ENCODE measurements around the gene SDK1. TPM values are rescaled to one million over a fixed set of nuclear protein-coding genes. Genes with fewer than 3 reads are reported as not detected.

The SDK1 gene
- total RNA-seq, 1 donor from 2014 or later, result 1.3 TPM

DNA sequence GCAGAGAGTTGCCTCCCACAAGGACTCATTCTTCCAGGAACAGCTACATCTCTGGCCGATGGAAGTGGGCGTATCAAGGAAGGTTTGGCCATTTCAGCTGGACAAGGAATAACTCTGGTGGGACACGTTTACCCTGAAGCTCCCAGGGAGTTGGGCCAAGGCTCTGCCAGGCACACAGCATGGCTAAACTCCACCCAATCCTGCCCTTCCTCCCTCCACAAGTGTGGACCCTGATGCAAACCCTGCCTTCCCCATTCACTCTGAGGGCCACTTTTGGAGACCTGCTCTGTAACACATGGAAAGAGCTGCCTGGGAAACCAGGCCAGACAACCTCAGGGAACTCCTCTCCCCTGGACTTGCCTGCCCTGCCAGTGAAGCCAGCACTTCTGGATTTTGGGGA, 973.2 kb downstream of the SDK1 start:
- Mint-ChIP-seq H3K9me3 (peaks cover 7% of the 10 kb centered on the region), H3K27me3 (no peaks in the 10 kb centered on the region), H3K36me3 (ENCODE audit: low read depth) (no peaks in the 10 kb centered on the region), H3K27ac (no peak overlapping the region), H3K4me3 (no peak overlapping the region), H3K4me1 (no peaks in the 10 kb centered on the region)
- intact Hi-C loops (cut with micrococcal nuclease), result no loop called here
- ATAC-seq (ENCODE audit: low read depth) (no peak), DNase-seq (no peak)
- TF ChIP-seq, protein P1, sequence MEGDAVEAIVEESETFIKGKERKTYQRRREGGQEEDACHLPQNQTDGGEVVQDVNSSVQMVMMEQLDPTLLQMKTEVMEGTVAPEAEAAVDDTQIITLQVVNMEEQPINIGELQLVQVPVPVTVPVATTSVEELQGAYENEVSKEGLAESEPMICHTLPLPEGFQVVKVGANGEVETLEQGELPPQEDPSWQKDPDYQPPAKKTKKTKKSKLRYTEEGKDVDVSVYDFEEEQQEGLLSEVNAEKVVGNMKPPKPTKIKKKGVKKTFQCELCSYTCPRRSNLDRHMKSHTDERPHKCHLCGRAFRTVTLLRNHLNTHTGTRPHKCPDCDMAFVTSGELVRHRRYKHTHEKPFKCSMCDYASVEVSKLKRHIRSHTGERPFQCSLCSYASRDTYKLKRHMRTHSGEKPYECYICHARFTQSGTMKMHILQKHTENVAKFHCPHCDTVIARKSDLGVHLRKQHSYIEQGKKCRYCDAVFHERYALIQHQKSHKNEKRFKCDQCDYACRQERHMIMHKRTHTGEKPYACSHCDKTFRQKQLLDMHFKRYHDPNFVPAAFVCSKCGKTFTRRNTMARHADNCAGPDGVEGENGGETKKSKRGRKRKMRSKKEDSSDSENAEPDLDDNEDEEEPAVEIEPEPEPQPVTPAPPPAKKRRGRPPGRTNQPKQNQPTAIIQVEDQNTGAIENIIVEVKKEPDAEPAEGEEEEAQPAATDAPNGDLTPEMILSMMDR (IDR thresholded peaks at IDR 0.05), result no peak
- ChIA-PET POLR2A (no interaction called here), CTCF (no interaction called here)

DNA sequence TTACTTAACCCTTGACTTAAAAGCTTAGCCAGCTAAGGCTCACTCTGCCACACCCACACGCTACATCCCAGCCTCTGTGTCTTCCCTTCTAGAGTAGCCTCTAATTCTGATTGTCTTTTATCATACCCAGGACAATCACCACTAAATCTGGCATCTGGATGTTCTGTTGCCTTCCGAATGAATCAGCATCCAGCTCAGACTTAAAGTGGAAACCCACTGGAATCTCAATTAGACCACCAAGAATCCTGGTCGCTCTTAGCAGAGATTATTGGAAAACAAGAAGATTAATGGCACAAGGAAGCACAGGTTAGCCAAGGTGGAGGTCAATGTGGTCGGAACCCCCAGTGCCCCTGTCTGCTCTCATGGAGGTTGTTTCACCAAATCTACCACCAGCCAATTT, 976.9 kb downstream of the SDK1 start:
- H3K9me3 Mint-ChIP-seq, result peaks cover 7% of the 10 kb centered on the region
- TF ChIP-seq, protein P1 (IDR thresholded peaks at IDR 0.05), result no peak

DNA sequence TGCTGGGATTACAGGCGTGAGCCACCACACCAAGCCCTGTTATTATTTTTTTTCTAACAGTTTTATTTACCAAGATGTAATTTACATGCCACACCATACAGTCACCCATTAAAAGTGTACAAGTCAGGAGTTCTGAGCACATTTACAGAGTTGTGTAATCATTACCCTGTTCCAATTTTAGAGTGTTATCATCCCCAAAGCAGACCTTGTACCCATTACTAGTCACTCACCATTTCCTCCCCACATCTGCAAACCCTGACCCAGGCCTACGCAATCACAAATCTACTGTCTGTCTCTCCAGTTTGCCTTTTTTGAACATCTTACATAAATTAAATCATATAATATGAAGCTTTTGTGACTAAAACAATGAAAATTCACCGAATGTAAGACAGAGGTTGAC, 978.2 kb downstream of the SDK1 start:
- intact Hi-C loops (cut with micrococcal nuclease), result no loop called here
- Mint-ChIP-seq H3K4me1 (no peaks in the 10 kb centered on the region), H3K36me3 (ENCODE audit: low read depth) (no peaks in the 10 kb centered on the region), H3K27me3 (no peaks in the 10 kb centered on the region), H3K9me3 (peaks cover 7% of the 10 kb centered on the region), H3K4me3 (no peak overlapping the region), H3K27ac (no peak overlapping the region)
- TF ChIP-seq, protein P1 (IDR thresholded peaks at IDR 0.05), result no peak
- POLR2A ChIA-PET, result no interaction called here
- ATAC-seq (ENCODE audit: low read depth) (no peak), DNase-seq (no peak)
- CTCF ChIA-PET, result no interaction called here

More for the DNA sequence above, 976.9 kb downstream of the SDK1 start:
- H3K36me3 Mint-ChIP-seq (ENCODE audit: low read depth), result no peaks in the 10 kb centered on the region
- no peak overlapping the region for H3K27ac Mint-ChIP-seq
- ATAC-seq (ENCODE audit: low read depth), result no peak
- no peak for DNase-seq
- H3K4me1 Mint-ChIP-seq, result no peaks in the 10 kb centered on the region
- CTCF ChIA-PET, result no interaction called here
- POLR2A ChIA-PET, result no interaction called here
- intact Hi-C loops (cut with micrococcal nuclease), result no loop called here
- no peaks in the 10 kb centered on the region for H3K27me3 Mint-ChIP-seq
- no peak overlapping the region for H3K4me3 Mint-ChIP-seq

DNA sequence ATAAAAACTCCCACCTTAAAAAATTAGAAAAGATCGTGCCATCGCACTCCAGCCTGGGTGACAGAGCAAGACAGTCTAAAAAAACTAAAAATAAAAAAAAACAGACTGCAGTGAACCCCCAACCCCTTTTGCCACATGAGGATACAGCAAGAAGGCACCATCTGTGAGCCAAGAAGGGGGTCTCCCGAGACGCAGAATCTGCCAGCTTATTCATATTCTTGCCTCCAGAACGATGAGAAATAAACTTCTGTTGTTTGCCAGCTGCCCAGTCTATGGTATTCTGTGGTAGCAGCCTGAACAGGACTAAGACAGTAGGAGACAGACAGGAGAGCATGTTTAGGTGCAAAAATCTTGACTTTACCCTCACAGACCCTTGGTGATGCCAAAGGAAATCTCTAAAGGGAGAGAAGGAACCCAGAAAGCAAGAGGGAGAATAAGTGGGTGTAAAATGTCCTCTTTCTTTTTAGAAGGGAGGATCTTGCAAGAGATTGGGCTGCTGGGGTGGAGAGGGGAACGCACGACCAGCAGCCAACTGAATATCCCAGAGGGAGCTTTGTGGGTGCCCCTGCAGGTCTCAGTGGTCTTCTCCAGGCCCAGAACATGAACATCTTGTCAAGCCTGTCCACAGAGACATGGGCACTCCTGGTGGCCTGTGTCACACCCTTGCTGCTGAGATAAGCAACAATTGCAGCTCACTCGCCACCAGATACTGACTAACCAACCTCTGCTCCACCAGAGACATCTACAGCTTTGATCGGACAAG, 980.4 kb downstream of the SDK1 start:
- TF ChIP-seq, protein P1 (IDR thresholded peaks at IDR 0.05), result no peak
- ChIA-PET POLR2A (no interaction called here), CTCF (no interaction called here)
- intact Hi-C loops (cut with micrococcal nuclease), result no loop called here
- DNase-seq (no peak), ATAC-seq (ENCODE audit: low read depth) (no peak)
- no peaks in the 10 kb centered on the region for H3K27me3 Mint-ChIP-seq
- no peak overlapping the region for H3K4me3 Mint-ChIP-seq
- no peaks in the 10 kb centered on the region for H3K36me3 Mint-ChIP-seq (ENCODE audit: low read depth)
- H3K9me3 Mint-ChIP-seq, result no peaks in the 10 kb centered on the region
- no peak overlapping the region for H3K27ac Mint-ChIP-seq
- H3K4me1 Mint-ChIP-seq, result no peaks in the 10 kb centered on the region

DNA sequence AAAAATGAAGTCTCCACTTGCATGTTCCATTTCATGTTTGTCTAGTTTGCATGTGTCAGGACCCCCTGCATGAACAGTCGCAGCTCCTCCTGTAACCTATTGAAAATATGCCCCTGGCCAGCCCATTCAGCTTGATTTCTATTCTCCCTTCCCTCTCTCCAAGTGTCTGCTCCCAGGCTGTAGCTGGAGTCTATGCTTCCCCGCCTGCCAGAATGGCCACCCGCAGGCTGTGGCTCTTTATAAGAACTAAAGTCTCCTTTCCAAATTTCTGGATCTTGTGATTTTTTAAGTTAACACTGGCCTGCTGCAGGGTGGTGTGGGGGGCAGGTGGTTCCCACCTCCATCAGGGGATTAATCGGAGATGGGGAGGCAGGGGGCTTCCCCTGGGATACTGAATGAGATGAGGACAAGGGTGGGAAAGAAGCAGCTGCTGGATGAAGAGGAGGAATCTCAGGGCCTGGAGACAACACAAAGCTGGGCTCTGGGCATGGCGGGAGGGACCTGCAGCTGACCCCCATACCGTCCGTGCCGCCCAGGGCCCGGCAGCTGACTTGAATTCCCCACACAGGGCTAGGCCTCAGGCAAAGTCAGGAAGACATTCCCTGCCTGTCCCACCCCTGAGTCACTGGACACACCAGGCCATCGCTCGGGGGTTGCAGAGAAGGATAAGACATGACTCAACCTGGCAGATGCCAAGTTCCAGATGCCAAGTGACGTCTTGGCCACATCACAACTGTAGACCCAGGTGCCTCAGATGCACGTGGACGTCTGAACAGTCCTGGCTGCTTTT, 981.6 kb downstream of the SDK1 start:
- TF ChIP-seq, protein P1 (IDR thresholded peaks at IDR 0.05), result no peak

More for the DNA sequence above, 981.6 kb downstream of the SDK1 start:
- DNase-seq (no peak), ATAC-seq (ENCODE audit: low read depth) (no peak)
- ChIA-PET POLR2A (no interaction called here), CTCF (no interaction called here)
- Mint-ChIP-seq H3K4me1 (no peaks in the 10 kb centered on the region), H3K4me3 (no peak overlapping the region), H3K9me3 (no peaks in the 10 kb centered on the region), H3K36me3 (ENCODE audit: low read depth) (no peaks in the 10 kb centered on the region), H3K27me3 (no peaks in the 10 kb centered on the region), H3K27ac (no peak overlapping the region)
- intact Hi-C loops (cut with micrococcal nuclease), result no loop called here

Data from activated B cell treated with CpG ODN at 0.5 μM for 24 hours (primary cell).